Measurements from ENCODE around the gene SIN3A.
"Not testable (repeated sequence)": the region's sequence is repeated elsewhere in the genome, so short reads cannot be mapped to it uniquely, and the experiment has no call there.

The SIN3A gene

DNA sequence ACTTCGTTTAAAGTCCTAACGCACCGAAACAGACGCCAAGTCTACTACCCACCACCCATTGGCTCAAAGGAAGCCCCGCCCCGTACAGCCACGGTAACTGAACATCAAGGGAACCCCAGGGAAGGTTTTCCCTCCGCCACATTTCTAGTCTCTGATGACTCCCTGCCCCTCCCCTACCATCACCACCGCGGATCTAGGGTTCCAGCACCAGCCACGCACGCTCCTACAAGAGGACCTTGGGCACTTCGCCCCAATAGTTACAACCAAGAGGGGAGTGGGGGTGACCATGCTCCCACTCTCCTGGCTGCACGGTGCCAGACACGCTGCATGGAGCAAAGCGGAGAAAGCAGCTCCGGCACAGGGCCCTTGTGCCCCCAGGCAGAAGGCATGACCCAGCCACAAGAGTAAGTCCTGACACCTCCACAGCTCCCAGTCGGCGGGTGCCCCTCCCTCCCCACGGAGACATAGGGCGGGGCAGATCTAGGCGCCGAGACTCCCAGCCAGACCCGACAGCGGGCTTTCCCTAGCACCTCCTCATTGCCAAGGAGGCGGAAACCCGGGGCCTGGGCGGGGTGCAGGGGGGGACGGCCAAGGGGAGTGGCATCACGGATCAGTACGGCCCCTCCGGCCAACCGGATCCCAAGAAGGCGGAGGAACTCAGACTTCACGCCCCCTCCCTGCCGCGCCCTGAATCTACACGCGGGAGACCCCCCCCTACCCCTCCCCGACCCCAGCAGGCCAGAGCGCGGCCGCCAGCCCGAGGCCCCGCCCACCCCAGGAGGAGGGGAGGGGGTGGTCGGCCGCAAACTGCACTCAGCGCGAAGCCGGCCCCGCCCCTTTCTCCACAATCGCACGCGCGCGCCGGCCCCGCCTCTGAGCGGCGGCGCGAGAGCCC lies 936 bp downstream of the SIN3A start:
- peak; percentile 59 for DNase-seq

DNA sequence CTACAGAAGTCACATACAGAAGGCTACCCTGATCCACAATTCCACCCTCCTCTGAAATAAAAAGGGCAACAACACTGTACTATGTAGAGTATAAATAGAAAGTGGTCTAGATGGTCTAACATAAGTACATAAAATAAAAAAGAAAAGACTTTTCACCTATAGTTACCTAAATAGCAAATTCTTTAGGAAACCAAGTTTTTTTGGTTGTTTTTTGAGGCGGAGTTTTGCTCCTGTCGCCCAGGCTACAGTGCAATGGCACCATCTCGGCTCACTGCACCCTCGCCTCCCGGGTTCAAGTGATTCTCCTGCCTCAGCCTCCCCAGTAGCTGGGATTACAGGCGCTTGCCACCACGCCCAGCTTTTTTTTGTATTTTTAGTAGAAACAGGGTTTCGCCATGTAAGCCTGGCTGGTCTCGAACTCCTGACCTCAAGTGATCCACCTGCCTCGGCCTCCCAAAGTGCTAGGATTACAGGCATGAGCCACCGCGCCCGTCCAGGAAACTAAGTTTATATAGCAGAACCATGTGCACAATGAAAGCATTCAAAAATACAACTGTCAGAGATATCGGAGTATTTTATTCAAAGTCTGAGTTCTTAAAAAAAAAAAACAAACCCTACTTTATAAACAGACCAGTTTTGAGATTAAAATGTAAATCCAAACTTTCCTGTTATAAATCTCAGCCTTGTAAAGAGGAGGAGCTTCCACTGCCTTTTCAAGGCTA lies 1.7 kb downstream of the SIN3A start:
- no peak for DNase-seq

DNA sequence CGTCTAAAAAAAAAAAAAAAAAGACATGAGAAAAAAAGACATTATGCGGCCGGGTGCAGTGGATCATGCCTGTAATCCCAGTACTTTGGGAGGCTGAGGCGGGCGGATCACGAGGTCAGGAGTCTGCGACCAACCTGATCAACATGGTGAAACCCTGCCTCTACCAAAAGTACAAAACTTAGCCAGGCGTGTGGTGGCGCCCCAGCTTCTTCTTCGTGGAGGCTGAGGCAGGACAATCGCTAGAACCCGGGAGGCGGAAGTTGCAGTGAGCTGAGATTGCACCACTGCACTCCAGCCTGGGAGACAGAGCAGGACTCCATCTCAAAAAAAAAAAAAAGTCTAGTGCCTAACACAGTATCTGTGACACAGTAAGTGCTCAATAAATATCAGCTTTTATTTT lies 3.3 kb downstream of the SIN3A start:
- not testable (repeated sequence) for DNase-seq

DNA sequence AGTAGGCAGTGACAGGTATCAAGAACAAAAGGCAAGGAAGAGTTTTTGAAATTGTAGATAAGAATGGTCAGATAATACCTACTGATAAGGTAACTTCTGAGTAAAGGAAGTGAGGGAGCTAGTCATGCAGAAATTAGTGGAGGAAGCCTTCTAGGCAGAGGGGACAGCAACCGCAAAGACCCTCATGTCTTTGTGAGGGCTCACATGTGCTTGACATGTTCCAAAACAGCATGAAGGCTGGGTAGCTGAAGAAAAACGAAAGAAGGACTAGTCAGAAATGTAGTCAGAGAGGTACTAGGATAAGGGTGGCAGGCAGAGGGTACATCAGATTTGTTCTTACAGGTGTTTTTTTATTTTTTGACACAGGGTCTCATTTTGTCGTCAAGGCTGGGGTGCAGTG lies 5.3 kb downstream of the SIN3A start:
- no peak for DNase-seq

DNA sequence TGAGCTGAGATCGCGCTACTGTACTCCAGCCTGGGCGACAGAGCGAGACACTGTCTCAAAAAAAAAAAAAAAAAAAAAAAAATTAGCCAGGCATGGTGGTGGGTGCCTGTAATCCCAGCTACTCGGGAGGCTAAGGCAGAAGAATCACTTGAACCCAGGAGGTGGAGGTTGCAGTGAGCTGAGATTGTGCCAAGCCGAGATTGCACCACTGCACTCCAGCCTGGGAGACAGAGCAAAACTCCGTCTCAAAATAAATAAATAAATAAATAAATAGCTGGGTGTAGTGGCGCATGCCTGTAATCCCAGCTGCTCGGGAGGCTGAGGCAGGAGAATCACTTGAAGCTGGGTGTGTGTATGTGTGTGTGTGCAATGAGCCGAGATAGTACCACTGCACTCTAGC lies 6.2 kb downstream of the SIN3A start:
- DNase-seq: not testable (repeated sequence)

DNA sequence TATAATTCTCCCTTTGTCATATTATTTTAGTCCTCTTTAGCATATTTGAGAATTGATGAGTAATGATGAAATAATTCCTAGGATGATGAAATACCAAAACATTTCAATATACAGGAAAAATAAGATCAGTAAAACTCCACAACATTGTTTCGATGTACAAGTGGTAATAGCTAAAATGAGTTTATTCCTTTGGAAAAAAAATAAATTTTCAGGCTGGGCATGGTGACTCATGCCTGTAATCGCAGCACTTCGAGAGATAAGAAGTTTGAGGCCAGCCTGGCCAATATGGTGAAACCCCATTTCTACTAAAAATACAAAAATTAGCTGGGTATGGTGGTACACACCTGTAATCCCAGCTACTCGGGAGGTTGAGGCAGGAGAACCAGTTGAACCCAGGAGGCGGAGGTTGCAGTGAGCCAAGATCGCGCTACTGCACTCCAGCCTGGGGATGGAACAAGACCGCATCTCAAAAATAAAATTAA lies 7.5 kb downstream of the SIN3A start:
- not testable (repeated sequence) for DNase-seq

DNA sequence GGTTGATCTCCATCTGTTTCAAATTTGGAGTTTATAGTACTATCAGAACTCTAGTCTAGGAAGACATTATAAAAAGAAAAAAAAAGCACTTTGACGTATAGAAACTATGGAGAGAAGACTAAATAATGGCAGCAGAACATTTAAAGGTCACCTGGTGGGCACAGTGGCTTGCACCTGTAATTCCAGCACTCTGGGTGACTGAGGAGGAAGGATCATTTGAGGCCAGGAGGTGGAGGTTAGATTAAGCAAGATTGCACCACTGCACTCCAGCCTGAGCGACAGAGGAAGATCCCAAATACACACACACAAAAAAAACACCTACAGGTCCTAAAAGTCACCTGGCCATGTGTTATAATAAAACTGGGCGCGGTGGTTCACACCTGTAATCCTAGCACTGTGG lies 13.8 kb downstream of the SIN3A start:
- no peak for DNase-seq

DNA sequence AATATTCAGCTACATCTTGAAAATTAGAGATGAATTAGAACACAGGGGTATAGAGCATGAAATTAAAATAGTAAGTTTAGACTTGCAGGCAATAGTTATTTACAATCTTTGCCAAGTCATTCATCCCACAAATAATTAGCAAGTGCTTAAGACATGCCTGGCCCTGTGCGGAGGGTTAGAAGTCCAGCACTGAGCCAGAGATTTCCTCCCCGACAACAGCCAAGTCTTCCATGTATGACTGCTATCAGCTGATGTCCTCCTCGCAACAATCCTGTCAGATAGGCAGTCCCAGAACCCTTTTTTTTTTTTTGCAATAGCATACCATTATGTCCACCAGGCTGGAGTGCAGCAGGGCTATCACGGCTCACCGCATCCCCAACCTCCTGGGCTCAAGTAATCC lies 14.6 kb downstream of the SIN3A start:
- no peak for DNase-seq

DNA sequence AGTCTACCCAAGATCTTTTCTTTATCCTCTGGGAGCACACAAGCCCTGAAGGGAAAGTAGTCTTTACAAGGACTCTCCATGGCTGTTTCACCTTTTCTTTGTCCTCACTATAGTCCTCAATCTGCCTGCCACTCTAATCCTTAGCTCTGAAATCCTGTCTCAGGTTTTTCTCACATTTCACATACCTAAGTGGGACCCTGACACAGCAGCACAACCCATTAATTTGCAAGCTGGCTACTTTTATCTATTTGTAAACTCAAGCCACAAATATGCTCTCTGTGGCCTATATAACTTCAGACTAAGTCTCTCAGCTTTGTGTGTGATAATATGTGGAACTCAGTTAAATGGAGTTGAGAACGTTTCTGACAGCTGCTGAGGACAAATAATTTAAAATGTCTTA lies 19.8 kb downstream of the SIN3A start:
- no peak for DNase-seq

DNA sequence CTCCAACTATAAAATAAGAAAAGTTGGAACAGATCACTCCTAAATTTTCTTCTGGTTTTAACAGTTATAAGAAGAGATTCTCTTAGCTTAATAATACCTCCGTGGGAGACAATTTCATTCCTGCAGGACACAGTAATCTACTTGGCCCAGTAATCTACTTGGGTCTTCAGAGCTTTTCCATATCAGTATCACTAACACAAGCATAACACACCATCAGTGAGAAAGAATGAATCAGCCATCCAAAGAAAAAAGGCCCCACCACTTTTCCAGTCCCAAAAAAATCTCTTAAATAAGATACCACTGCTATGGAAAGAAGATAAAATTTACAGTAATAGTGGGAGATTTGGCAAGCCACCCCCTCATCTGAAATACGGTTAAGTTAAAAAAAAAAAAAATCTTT lies 20.2 kb downstream of the SIN3A start:
- DNase-seq: no peak

DNA sequence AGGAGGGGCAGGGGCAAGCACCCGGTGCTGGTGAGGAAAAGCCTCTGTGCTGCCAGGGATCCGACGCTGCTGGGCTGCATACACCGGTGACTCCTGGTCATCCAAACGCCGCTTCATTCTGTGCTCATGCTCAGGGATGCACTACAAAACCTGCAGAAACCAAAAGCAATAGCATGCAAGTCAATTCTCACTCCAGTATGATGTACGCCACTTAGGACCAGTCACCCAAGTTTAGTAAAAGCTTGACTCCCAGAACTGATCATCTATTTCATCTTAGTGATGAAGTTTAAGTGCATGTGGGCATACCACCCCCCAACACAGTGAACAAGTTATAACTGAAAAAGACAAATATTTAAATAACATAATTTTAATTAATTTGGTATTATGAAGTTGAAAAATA lies 21.2 kb downstream of the SIN3A start:
- DNase-seq: no peak

DNA sequence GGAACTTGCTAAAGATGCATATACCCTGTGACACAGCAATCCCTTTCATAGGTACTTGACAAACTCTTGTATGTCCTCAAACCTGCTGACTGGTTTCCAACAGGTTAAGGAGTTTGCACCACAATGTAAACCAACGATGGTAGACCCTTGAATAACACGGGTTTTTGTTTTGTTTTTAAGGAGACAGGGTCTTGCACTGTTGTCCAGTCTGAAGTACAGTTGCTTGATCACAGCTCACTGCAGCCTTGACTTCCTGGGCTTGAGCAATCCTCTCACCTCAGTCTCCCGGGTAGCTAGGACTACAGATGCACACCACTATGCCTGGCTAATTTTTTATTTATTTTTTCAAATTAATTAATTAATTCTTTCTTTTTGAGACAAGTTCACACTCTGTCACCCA lies 23.3 kb downstream of the SIN3A start:
- no peak for DNase-seq

DNA sequence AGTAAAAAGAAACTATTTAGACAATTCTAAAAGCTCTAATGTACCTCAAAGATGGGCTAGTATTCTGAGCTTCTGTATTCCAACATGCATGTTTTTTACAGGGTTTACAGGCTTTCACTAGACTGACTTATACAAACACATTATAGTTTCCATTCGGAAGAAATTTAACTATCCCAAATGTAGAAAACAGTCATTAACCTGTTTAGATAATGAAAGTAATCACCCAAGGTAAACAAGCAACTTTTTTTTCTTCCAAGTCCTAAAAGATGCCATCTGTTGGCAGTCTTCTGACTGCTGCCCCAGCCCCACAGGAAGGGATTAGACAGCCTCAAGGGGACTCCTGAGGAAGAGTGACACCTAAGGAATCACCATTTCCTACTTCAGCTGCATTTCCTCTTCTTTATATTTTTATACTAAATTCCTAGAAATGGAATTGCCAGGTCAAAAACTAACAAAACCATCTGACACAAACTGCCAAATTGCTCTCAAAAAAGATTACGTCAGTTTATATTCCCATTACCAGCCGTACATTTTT lies 25.5 kb downstream of the SIN3A start:
- no peak for DNase-seq

DNA sequence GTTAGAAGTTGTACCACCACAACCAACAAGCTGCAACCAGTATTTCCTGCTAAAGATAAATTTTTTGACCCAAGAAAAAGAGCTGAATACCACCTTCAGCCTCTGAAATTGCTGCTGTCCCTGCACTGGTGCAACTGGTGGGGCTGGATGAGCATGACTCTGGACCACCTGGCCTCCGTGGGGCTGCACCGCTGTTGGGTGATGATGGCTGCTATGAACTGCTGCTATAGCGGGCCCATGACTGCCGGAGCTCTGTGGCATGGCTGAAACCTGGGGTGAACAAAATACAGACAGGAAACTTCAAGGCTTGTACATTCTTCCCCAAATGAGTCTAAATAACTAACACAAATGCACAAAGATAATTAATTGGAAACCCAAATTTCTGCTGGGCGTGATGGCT lies 28.9 kb downstream of the SIN3A start:
- no peak for DNase-seq

DNA sequence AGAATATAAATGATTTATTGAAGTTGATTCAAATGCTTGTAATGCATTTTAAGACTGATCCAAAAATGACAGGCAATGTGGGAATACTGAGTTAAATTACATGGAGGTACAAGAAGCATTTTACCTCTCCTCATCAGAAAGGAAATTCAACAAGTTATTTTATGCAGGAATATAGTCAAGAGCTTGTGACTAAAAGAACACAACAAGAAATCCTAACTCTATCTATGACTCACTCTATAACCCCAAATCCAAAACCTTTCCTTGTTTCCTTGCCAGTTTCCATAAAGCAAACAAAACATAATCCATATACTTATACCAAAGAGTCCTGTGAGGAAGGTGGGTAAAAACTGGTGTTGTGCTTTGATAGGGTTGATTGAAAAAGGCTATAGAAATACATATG lies 30.8 kb downstream of the SIN3A start:
- DNase-seq: no peak

DNA sequence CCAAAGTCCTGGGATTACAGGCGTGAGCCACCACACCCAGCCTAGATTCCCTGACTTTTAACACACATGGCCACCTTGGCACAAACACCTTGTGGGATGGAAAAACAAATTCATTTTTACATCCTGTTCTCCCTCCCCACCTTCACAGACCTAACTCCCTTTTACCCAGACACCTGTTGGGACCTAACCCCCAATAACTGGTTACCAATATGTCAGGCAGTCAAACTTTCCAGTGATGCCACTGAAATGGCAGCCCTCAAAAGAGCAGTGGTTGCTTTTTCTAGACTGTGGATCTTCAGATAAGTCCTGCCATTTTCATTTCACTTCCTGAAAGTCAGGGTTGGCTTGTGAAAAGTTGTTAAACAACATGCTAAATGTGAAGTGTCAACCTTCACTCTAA lies 34.9 kb downstream of the SIN3A start:
- DNase-seq: no peak

DNA sequence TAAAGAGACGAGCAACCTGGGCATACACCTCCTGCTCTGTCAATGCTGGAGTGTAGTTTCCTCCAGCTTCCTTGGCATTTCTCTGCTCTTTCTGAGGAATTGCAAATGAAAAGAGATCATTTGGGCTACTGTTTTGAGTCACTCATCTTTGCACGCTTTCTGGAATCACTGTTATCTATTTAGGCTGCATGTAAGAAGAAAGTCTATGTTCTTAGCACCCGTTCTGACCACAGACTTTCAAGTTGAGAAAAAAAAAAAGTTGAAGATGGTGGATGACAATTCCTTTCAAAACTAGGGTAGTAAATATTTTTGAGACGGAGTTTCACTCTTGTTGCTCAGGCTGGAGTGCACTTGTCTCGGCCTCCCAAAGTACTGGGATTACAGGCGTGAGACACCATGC lies 41.3 kb downstream of the SIN3A start:
- DNase-seq: no peak

DNA sequence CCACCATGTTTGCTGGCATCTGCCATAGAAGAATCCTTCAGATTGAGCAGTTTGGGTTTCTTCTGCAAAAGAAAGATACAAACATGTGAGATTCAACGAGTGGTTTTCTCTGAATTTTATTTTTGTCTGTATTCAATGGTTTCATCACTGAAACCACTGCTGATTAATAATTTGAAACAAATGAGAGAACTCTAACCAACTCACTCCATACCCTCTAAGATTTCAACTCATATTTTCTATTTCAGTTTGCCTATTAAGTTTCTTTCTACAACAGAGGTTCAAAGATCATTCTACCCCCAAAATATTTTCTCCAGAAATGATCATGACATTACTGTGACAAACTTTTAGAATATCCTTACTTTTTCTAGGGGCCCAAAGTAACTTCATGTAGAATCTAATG lies 44.4 kb downstream of the SIN3A start:
- no peak for DNase-seq

DNA sequence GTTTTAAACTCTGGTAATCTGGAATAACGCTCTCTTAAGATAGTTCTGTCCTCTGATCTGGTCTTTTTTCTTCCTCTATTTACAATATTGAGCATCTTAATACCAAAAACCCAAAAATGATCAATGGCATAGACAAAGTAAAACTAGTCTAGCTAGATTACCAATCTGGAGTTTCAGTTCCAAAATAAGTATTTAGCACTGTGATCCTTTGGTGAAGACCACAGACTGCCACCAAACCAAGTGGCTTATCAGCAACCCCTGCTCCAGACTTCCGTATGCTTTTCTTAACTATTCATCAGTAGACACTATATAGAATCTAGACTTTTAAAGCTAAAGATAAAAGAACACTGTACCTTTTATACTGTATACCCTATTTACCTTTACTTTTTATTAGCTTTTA lies 47.6 kb downstream of the SIN3A start:
- no peak for DNase-seq

DNA sequence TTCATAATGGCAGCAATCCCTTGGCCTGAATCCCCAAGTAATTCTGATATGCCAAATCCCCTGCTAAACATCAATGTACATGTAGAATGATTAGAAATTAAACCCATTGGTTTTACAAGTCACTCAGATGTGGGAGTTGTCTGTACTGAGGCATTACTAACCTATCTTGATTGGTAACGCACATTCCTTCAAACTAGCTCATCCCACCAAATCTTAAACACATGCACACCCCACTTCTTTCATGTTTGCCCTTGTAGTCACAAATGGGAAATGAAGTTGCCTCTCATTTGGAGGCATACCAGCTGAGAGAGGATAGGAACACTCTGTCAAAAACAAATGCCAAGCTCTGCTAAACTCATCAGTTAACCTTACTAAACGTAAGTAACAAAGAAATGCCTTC lies 54.0 kb downstream of the SIN3A start:
- DNase-seq: no peak

DNA sequence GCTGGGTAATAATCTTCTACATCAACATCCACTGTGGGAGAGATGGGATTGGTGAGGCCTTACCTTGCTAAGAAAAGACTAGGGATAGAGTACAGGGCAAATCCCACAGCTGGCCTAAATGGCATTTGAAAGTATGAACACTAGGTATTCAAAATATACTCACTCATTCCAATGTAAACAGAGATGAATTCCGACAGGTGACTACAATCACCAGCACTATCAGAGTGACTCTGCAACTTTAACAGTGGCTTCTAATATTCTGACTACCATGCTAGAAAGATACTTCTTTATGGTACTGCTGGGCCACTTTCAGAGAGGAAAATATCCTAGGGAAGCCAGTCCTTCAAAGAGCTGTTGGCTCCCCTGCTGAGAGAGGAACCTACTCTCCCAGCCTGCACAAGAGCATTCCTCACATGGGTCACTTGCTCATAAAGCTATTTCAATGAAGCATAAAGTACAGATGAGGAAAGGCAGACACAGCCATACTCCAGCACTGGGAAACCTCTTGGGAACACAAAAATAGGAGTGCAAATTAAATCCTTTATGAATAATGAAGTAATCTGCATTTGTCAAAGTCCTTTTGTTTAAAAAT lies 61.6 kb downstream of the SIN3A start:
- no peak for DNase-seq

DNA sequence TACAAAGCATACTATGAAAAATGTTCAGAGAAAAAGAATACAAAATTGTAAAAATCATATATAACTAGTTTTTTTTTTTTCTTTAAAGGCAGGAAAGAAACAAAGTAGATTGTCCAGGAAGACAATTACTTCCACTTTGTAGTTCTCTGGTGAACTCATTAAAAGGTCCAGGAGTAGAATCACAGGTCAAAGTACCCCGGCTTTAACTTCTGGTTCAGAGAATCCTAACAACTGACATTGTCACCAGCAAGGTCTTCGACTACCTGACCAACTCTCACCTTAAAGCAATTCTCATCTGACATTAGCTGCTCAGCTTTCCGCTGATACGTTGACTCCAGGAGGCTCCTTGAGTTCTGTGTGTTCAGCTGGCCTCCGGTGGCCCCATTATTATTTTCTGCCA lies 67.5 kb downstream of the SIN3A start:
- DNase-seq: not testable (repeated sequence)

DNA sequence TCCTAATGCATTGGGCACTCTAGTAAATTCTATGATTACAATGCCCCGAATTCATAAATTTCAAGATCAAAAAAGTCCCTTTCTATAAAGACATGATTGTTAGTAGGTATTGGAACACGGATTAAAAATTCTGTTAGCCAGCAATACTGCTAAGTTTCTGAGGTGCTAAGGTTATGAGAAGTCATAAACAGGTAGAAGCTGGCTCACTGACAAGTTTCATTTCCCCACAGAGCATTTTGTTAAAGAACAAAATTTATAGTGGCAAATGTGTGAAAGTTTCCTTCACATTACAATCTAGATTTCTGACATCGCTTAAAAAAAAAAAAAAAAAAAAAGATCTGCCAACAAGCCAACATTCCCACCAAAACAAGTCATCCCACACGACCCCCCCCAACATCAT lies 70.7 kb downstream of the SIN3A start:
- DNase-seq: no peak

All from SIG-M5 (cell line).